Effector memory CD4-positive, alpha-beta T cell (primary cell): ENCODE measurements around the gene SMARCD3.

Experiments
- DNase-seq, 3 donors: peaks; one replicate each; pipeline ENCODE4 v3.0.0-alpha.2; 2020
- H3K27ac ChIP-seq: 2 replicates; pipeline ENCODE4 v1.7.0; 2013; ENCODE audit warnings: mild to moderate bottlenecking, low read length, moderate library complexity; ENCODE audit not compliant: insufficient read depth, poor library complexity, severe bottlenecking
- H3K27me3 ChIP-seq: replicated peaks from 2 replicates; pipeline ENCODE4 v1.7.0; 2013; ENCODE audit warnings: mild to moderate bottlenecking, low read length; ENCODE audit not compliant: insufficient read depth, control insufficient read depth, poor library complexity, severe bottlenecking
- H3K36me3 ChIP-seq: 2 replicates; pipeline ENCODE4 v1.7.0; 2013; ENCODE audit warnings: mild to moderate bottlenecking, low read length, moderate library complexity; ENCODE audit not compliant: control insufficient read depth, insufficient read depth
- H3K4me1 ChIP-seq: 2 replicates; pipeline ENCODE4 v1.7.0; 2013; ENCODE audit warnings: low read length, mild to moderate bottlenecking; ENCODE audit not compliant: control insufficient read depth, insufficient read depth, poor library complexity, severe bottlenecking
- H3K4me3 ChIP-seq: 2 replicates; pipeline ENCODE4 v1.7.0; 2013; ENCODE audit warnings: low read length, low read depth, mild to moderate bottlenecking; ENCODE audit not compliant: insufficient read depth, poor library complexity, severe bottlenecking
- H3K9me3 ChIP-seq: 2 replicates; pipeline ENCODE4 v1.7.0; 2013; ENCODE audit warnings: mild to moderate bottlenecking, low read length, moderate library complexity; ENCODE audit not compliant: control insufficient read depth

The SMARCD3 gene

GRCh38 chr7:151202836-151203235, 45.7 kb downstream of the SMARCD3 start:
- peaks cover 24% of the 10 kb centered on the region for H3K4me1 ChIP-seq
- no peaks in the 10 kb centered on the region for H3K36me3 ChIP-seq
- no peaks in the 10 kb centered on the region for H3K9me3 ChIP-seq
- H3K4me3 ChIP-seq = no peak overlapping the region
- no peaks in the 10 kb centered on the region for H3K27me3 ChIP-seq
- no peak for DNase-seq
- H3K27ac ChIP-seq = no peak overlapping the region

GRCh38 chr7:151201751-151202150, 46.7 kb downstream of the SMARCD3 start:
- Histone ChIP-seq H3K9me3 (no peaks in the 10 kb centered on the region), H3K27ac (no peak overlapping the region), H3K36me3 (no peaks in the 10 kb centered on the region), H3K27me3 (no peaks in the 10 kb centered on the region), H3K4me3 (no peak overlapping the region), H3K4me1 (peaks cover 14% of the 10 kb centered on the region)
- DNase-seq = no peak

- no peaks in the 10 kb centered on the region for H3K27me3 ChIP-seq
- no peak overlapping the region for H3K27ac ChIP-seq
- DNase-seq = no peak
- H3K36me3 ChIP-seq = no peaks in the 10 kb centered on the region
- peaks cover 11% of the 10 kb centered on the region for H3K4me1 ChIP-seq
- H3K9me3 ChIP-seq = no peaks in the 10 kb centered on the region
- no peak overlapping the region for H3K4me3 ChIP-seq
These were observed 47.1 kb downstream of the SMARCD3 start for GRCh38 chr7:151201344-151201743.

DNA sequence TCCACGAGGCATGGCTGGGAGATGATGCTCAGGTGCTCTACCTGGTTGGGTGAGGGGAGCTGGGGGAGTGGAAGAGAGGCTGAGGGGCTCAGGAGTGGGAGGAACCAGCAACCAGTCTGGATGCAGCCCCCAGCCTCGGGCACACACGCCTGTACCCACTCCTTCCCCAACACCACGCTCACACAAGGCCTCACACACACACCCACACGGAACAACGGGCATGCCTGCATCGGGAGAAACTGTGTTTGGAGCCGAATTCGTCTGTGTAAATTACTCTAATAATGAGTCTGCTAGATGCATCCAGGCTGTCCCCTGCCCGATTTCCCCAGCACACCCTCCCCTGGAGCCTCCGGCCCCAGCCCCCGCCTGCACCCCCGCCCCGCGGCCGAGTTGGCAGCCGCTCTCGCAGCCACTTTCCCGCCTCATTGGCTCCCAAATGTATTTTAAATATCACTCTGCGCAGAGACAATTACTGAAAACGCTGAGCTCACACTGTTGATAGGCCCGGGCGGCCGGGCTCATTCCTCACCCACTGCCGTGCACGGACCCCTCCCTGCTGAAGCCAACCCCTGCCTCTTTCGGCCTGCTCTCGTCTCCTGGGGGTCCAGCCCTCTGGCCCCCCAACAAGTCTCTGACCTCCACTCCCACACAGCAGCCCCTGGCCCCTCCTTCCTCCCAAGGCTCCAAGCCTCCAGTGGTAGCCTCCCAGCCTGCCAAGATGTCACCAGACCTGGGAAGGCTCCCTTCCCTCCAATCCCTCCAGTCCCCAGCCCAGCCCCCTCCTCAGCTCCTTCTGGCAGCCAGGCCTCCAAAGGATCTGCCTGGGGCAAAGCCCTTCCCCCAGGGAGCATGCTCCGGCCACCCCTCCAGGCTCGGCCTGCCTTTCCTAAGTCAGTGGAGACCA, 49.3 kb downstream of the SMARCD3 start:
- no peaks in the 10 kb centered on the region for H3K36me3 ChIP-seq
- H3K4me1 ChIP-seq = peaks cover 6% of the 10 kb centered on the region
- no peak for DNase-seq
- H3K27ac ChIP-seq = no peak overlapping the region
- no peaks in the 10 kb centered on the region for H3K27me3 ChIP-seq
- H3K4me3 ChIP-seq = no peak overlapping the region
- no peaks in the 10 kb centered on the region for H3K9me3 ChIP-seq

DNA sequence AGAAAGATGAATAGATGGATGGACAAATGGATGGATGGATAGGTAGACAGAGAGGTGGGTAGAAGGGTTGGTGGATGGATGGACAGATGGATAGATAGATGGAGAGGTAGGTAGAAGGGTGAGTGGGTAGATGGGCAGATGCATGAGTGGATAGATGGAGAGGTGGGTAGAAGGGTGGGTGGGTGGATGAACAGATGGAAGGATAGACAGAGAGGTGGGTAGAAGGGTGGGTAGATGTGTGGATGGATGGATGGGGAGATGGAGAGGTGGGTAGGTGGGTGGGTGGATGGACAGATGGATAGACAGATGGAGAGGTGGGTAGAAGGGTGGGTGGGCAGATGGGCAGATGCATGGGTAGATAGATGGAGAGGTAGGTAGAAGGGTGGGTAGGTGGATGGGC, 50.6 kb downstream of the SMARCD3 start:
- H3K4me1 ChIP-seq = peaks cover 8% of the 10 kb centered on the region
- no peak for DNase-seq
- H3K9me3 ChIP-seq = no peaks in the 10 kb centered on the region
- no peak overlapping the region for H3K27ac ChIP-seq
- no peaks in the 10 kb centered on the region for H3K36me3 ChIP-seq
- no peak overlapping the region for H3K4me3 ChIP-seq
- H3K27me3 ChIP-seq = no peaks in the 10 kb centered on the region

- H3K9me3 ChIP-seq = no peaks in the 10 kb centered on the region
- H3K27ac ChIP-seq = no peak overlapping the region
- H3K4me3 ChIP-seq = no peak overlapping the region
- H3K4me1 ChIP-seq = peaks cover 8% of the 10 kb centered on the region
- no peaks in the 10 kb centered on the region for H3K27me3 ChIP-seq
- H3K36me3 ChIP-seq = no peaks in the 10 kb centered on the region
- DNase-seq = no peak
These were observed 52.7 kb downstream of the SMARCD3 start for GRCh38 chr7:151195616-151196450.

- Histone ChIP-seq H3K9me3 (no peaks in the 10 kb centered on the region), H3K4me3 (no peak overlapping the region), H3K27me3 (no peaks in the 10 kb centered on the region), H3K36me3 (no peaks in the 10 kb centered on the region), H3K27ac (no peak overlapping the region), H3K4me1 (peaks cover 8% of the 10 kb centered on the region)
- no peak for DNase-seq
These were observed 54.3 kb downstream of the SMARCD3 start for GRCh38 chr7:151194188-151194587.

- Histone ChIP-seq H3K4me1 (peaks cover 8% of the 10 kb centered on the region), H3K4me3 (no peak overlapping the region), H3K36me3 (no peaks in the 10 kb centered on the region), H3K9me3 (no peaks in the 10 kb centered on the region), H3K27me3 (no peaks in the 10 kb centered on the region), H3K27ac (no peak overlapping the region)
- DNase-seq = no peak
These were observed 55.1 kb downstream of the SMARCD3 start for GRCh38 chr7:151193203-151193978.

DNA sequence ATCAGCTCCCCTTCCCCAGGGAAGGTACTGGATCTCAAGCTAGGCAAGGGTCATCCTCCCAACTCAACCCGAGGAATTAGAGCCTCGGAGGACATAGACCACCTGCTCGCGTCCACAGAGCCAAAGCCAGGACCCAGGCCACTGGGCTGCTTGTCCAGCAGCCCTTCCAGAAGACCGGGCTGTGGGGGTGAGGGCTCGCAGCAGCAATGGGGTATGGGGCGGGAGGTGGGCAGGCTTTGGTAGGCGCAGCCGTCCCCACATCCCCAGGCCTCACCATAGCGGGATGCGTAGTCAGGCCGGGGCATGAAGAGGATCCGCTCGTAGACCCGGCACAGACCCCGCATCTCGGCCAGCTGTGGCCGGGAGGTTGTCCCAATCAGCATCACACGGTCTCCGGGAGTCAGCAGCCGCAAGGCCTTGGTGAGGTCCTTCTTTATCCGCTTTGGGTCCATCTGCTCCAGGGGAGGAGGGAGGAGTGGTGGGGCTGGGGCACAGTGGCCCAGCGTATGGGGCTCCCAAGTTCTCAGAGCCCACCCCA, 56.4 kb downstream of the SMARCD3 start:
- Histone ChIP-seq H3K4me3 (no peak overlapping the region), H3K27ac (no peak overlapping the region), H3K9me3 (no peaks in the 10 kb centered on the region), H3K27me3 (no peaks in the 10 kb centered on the region), H3K4me1 (peaks cover 8% of the 10 kb centered on the region), H3K36me3 (no peaks in the 10 kb centered on the region)
- no peak for DNase-seq
